Loucy (cell line): Measurements from ENCODE around the gene LMF1.

Experiments used
- EZH2phosphoT487 ChIP-seq: fragments of 200-600 bp; IDR thresholded peaks from 2 replicates; pipeline ENCODE4 v1.6.1; 2018; ENCODE audit warnings: antibody characterized with exemption, mild to moderate bottlenecking, moderate library complexity, borderline replicate concordance
- TF ChIP-seq, protein P1 (sequence below): fragments of 200-600 bp; sonication (generic); conservative IDR thresholded peaks from 2 replicates; pipeline ENCODE4 v1.5.1; 2014; ENCODE audit warnings: mild to moderate bottlenecking, antibody characterized with exemption, low read length

DNA sequence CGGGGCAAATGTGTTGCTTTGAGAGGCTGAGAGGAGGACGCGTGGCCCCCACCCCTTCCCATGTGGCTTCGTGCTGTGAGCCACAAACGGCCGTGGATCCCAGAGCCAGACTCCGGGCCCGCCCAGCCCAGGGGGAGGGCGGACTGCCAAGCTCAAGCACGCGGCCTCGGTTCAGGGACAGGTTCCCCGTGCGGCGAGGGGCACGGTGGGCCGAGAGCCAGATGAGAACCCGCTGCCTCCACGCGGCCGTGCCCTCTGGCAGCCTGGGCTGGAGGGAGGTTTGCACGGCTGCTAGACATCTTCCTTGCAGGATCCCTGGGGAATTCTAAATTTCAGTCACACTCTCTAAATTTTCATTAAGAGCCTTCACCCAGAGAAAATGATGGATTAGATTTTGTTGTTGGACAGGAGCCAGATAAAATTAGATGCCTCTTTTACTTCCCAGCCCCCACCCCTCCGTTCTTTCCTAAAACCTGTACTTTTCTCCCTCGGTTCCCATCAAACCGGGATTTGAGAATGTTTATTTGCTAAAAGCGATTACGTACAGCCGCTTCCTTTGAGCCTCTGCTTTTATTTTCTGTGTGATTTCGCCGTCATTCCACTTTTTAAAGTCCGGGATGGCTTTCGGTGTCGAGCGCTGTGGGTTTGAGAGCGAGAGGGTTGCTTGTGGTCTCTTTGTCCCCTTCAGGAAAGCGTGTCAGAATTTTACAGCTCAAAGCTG lies 145.3 kb downstream of the LMF1 start:
- TF ChIP-seq, protein P1, sequence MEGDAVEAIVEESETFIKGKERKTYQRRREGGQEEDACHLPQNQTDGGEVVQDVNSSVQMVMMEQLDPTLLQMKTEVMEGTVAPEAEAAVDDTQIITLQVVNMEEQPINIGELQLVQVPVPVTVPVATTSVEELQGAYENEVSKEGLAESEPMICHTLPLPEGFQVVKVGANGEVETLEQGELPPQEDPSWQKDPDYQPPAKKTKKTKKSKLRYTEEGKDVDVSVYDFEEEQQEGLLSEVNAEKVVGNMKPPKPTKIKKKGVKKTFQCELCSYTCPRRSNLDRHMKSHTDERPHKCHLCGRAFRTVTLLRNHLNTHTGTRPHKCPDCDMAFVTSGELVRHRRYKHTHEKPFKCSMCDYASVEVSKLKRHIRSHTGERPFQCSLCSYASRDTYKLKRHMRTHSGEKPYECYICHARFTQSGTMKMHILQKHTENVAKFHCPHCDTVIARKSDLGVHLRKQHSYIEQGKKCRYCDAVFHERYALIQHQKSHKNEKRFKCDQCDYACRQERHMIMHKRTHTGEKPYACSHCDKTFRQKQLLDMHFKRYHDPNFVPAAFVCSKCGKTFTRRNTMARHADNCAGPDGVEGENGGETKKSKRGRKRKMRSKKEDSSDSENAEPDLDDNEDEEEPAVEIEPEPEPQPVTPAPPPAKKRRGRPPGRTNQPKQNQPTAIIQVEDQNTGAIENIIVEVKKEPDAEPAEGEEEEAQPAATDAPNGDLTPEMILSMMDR, result no peak
- no peak for TF ChIP-seq EZH2phosphoT487
